Fibroblast of lung (primary cell): ENCODE measurements around the gene AKR1A1.

Source experiments
- CTCF ChIP-seq, 2 donors: IDR thresholded peaks in 1 of 2; conservative IDR thresholded peaks in 1 of 2; 1 replicate in 1 of 2; 2 replicates in 1 of 2; pipeline ENCODE4 v1.5.1; 2011 to 2012; ENCODE audit warnings: low read length in 2 of 2, control low read depth in 1 of 2, inconsistent platforms in 1 of 2, low read depth in 1 of 2, mild to moderate bottlenecking in 1 of 2
- EZH2 ChIP-seq: IDR thresholded peaks from 2 replicates; pipeline ENCODE4 v1.5.1; 2012; ENCODE audit warnings: low read length, control low read depth, mild to moderate bottlenecking; ENCODE audit errors: missing control alignments

- TF ChIP-seq CTCF (conservative IDR thresholded peaks at IDR 0.05 in 1 of 2, IDR thresholded peaks at IDR 0.05 in 1 of 2; ENCODE audit: low read depth in 1 of 2, low read length in 2 of 2) (no peak), EZH2 (no peak)
Observed at GRCh38 chr1:45563843-45564242, 13.2 kb downstream of the AKR1A1 start.
